Stimulated activated naive CD8-positive, alpha-beta T cell treated with anti-CD3 and anti-CD28 coated beads, Interleukin-15, Interleukin-2, amounts not matched to agents 100 U/mL and 50 U/mL, for 24 hours (primary cell): ENCODE data around the gene TIFAB.

Experiments used
- ATAC-seq: fragments of 150-1000 bp; cut with Tn5 transposase; one replicate; pipeline ENCODE4 v1.10.0; 2021
- DNase-seq: peaks from one replicate; pipeline ENCODE4 v3.0.0; 2021

TIFAB gene

DNA sequence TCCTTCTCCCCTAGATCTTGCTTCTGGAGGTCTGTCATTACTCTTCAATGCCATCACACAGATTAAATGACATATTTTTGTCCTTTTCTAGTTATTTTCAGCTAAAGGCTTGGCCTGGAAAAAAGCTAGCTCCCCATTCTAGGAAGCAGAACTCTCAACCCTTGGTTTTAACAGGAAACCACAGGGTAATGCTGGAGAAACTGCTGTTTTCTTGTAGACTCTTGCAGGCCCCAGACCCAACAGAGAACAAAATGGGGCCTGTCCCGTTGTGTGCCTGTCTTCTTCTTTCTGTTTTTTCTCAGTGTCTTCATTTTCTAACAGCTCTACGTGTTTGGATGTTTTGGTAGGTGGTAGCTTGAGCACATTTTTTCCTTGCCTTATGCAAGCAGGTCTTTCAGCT is 26.5 kb downstream of the TIFAB start:
- ATAC-seq: no peak
- DNase-seq: no peak

DNA sequence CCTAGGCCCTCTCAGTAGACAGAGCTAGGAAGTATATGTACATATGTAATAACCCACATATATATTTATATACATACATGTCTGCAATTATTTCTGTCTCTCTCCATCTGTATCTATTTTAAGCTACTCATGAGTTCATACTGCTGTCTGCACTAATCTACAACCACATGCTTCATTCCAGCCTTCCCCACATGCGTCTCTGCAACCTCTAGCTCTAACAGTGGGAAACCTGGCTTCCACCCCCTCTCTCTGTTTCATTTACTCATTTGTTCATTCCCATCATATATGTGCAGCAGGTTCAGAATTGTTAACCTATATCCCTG is 28.3 kb downstream of the TIFAB start:
- ATAC-seq (no peak), DNase-seq (no peak)

DNA sequence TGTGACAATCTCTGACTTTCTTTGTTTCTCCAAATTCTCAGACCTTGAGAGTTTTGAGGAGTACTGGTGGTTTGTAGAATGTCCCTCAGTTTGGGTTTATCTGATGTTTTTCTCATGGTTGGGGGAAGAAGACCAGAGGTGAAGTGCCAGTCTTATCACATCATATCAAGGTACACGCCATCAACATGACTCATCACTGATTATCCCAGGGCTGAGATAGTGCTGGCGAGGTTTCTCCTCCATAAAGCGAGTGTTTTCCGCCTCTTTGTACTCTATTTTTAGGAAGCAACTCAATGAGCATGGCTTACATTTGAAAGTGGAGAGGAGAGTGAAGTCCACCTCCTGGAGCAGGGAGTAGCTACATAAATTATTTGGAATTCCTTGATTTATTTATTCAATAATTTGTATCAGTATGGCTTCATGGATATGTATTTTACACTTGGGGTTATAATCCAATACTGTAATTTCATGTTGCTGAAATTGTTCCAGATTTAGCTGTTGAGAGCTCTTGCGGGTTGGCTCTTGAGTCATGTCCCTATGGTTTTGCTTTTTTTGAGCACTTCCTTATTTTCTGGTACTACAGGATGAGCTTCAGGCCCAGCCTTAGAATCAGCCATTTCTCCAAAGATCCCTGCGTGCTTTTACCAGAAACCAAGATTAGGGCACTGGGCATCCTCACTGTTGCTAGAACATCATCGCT is 28.9 kb downstream of the TIFAB start:
- ATAC-seq (no peak), DNase-seq (no peak)

DNA sequence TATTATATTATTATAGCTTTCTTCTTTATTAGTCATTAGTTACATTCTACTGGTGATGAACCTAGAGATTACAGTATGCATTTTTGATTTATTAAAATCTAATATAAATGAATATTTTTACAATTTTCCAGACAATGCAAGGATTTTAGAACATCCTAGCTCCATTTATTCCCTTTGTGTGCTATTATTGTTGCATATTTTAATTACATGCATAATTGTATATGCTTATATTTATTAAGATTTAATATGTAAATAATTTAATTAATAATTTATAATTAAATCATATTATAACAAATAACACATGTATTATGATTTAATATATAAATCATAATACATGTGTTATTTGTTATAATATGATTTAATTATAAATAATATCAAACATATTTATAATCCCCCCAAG is 29.7 kb downstream of the TIFAB start:
- DNase-seq (no peak), ATAC-seq (no peak)

DNA sequence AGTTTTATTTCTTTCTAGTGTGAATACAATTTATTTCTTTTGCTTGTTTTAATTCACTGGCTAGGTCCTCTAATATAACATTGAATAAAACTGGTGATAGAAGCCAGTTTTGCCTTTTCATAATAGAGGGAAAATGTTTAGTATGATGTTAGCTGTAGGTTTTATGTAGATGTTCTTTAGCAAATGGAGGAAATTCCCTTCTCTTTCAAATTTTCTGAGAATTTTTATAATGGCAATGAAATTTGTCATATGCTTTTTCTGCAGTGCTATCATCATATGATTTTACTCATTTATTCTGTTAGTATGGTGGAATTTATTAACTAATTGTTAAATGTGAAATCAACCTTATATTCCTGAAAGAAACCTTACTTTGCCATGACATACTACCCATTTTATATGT is 35.1 kb downstream of the TIFAB start:
- DNase-seq (no peak), ATAC-seq (no peak)

DNA sequence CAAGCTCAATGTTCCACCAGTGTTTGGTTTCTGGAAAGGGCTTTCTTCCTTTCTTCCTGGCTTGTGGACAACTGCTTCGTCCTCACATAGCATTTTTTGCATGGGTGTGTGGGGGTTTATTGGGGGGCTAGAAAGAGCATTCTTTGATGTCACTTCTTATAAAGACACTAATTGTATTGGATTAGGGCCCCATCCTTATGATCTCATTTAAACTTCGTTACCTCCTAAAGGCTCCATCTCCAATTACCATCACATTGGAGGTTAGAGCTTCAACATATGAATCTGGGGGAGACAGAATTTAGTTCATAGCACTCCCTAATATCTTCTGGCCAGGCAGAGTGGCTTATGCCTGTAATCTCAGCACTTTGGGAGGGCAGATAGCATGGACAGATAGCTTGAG is 47.1 kb downstream of the TIFAB start:
- no peak for ATAC-seq
- DNase-seq: no peak

DNA sequence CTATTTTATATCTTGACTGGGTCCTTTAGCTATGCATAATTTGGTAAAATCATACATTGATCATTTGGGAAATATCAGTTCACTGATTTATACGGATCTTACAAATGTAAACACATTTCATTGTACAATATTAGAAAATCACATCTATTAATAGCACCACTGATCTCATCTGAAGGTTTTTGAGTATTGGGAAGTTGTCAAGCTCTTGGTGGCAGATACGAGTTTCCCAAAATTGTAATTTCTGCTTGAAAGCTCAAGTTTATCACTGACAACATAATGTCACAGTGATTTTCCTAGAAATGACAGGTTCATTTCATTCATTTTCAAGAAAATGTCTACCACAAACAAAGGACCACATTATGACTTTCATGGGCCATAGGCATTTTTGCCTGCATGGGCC is 50.1 kb downstream of the TIFAB start:
- DNase-seq (no peak), ATAC-seq (no peak)

DNA sequence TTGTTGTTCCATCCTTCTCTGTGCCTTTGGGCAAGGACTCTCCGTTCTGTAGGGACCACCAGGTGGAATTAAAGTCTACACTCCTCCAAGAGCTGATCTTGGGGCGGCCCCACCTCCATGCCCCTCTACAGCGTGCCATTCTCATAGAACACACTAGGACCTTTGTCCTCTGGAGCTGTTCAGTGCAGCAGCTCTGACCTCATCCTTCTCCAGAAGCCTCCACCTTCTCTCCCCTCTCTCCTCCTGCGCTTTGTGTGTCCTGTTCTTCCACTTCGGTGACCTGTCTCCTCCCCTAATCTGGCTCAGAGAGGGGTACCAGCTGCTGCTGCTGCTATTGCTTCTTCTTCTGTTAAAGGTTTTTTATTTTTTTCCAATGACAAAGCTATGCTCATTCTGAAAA is 51.3 kb downstream of the TIFAB start:
- ATAC-seq: no peak
- no peak for DNase-seq

DNA sequence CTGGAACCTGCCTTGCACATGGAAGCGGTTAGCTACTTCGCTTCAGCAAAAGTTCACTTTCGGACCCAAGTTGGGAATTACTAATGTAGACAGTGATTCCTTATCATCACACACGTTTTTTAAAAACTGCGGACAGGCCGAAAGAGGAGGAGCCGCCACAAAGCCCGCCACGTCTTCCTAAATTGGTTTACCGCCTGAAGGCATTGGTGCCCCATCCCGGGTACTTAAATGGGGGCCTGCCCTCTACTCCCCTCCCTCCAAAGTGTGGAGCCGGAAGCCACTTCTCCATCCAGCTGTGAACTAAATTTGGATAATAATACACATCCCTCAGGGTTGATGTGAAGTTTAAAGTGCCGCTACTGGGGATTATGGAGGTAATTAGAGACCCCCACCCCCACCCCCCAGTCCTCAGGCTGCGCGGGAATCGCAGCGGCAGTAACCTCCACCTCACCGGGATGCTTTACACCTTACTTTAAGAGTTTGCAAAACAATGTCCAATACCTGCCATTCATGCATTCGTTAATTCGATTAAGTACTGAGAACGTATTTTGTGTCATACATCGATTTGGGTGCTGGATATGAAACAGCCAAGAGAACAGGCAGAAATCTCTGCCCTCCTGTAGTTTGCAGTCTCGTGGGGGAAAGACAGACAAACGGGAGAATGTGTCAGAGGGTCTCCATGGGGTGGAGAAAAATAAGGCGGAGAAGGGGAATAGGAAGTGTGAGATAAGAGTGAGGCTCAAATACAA is 52.2 kb downstream of the TIFAB start:
- DNase-seq: no peak
- no peak for ATAC-seq

DNA sequence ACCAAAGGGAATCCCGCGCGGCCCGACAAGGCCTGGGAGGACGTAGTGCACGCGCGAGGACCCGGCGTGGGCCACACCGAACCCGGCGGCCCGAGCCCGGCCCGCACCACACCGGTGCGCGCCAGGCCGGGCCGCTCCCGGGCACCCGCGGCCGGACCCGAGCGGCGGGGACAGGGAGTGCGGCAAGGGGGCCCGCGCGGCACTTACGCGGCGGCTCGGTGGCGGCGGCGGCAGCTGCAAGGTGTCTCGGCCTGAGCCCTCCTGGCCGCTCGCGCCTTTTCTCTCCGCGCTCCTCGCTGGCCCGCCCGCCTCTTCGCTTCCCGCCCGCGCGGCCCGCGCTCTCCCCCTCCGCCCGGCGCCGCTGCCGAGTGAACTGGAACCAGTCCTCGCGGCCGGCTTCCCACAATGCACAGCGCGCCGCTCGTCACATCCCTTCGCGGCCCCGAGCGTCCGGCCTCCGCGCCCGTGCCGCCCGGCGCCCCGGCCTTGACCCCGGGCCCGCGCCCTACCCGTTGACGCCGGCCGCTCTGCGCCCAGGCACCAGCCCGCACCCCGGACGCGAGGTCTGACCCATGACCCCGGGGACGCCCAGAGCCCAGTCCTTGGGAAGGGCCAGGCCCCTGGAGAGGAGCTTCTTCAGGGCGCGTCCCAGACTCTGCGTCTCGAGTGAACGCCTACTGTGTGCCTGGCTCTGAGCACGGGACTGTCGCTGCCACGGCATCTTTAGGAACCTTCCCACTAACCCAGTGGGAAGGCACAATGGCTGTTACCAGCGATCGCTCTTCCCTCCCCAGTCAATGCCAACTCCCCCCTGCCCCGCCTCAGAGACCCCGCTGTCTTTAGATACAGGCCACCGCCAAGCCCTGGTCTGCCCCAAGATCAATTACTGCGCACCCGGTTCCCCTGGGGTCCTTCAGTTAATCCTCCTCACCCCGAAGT is 53.0 kb downstream of the TIFAB start, which contains the start of gene MACROH2A1:
Gene MACROH2A1, minus strand, starts transcription at position 377 of the 939 bp plus-strand sequence. CDS start 10,138 bp downstream, outside the sequence.
- ATAC-seq: peak; percentile 91
- DNase-seq: peak; percentile 89

DNA sequence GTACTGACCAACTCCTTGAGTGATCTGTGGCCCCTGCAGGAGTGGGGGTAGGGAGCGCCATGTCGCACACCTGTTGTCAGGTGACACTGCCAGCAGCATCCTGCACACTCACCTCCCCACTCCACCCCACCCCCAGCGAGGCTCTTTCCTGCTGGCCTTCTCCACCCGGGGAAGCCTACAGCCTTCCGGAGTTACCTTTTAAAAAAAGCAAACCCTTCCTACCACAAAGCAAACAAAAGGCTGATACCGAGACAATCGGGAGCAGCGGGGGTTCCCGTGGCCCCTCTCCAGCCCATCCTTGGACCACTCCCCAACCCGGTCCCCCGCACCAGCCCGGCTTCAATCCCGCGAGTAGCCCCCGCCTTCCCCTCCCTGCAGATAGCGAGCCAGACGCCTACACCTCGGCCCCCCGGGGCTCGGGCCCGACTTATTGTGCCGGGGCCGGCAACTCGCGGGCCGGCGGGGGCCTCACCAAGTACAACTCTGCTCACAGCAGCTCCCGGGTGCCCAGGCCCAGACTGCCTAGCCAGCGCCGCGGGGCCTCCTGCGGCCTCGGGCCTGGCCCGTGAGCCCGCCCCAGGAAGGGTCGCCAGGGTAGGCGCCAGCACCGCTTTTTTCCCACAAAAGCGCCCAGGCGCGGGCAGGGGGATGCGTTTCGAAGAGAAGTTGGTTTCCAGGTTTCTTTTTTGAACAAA is 53.8 kb downstream of the TIFAB start:
- DNase-seq (peak; percentile 59), ATAC-seq (peak; percentile 34)
